Calu3 (cell line): Measurements from ENCODE around the gene KLHL29. TPM values are rescaled to one million over a fixed set of nuclear protein-coding genes. Genes with fewer than 3 reads are reported as not detected.

Experiments used
- BruUV-seq: library from RNA; stranded (reverse); fragments of 400-500 nt; replicated peaks from 2 replicates; lab custom pipeline; 2021; lab: Mats Ljungman, UMichigan
- CTCF ChIA-PET: fragments of 300-600 bp; sonication (Branson Sonifier 250); formaldehyde crosslinking; loops from one replicate; lab custom pipeline; 2022; ENCODE audit warnings: antibody characterized with exemption; lab: Charles Lee
- DNase-seq: peaks from one replicate; pipeline ENCODE4 v3.0.0; 2022
- H3K27ac Mint-ChIP-seq: one replicate; pipeline ENCODE4 v1.8.0; 2022; ENCODE audit warnings: mixed read lengths; ENCODE audit not compliant: unreplicated experiment
- H3K27me3 Mint-ChIP-seq: one replicate; pipeline ENCODE4 v1.8.0; 2022; ENCODE audit warnings: mixed read lengths; ENCODE audit not compliant: unreplicated experiment
- H3K36me3 Mint-ChIP-seq: one replicate; pipeline ENCODE4 v1.8.0; 2022; ENCODE audit warnings: mild to moderate bottlenecking, moderate library complexity, mixed read lengths; ENCODE audit not compliant: insufficient read depth, unreplicated experiment
- H3K4me1 Mint-ChIP-seq: one replicate; pipeline ENCODE4 v1.8.0; 2022; ENCODE audit warnings: mild to moderate bottlenecking, low read depth, mixed read lengths; ENCODE audit not compliant: unreplicated experiment
- H3K4me3 Mint-ChIP-seq: one replicate; pipeline ENCODE4 v1.8.0; 2022; ENCODE audit warnings: mild to moderate bottlenecking, low read depth, moderate library complexity, mixed read lengths; ENCODE audit not compliant: unreplicated experiment
- H3K9me3 Mint-ChIP-seq: one replicate; pipeline ENCODE4 v1.8.0; 2022; ENCODE audit warnings: low read depth, mixed read lengths; ENCODE audit not compliant: unreplicated experiment
- CTCF ChIP-seq: fragments of 200-600 bp; IDR thresholded peaks from one replicate; pipeline ENCODE4 v1.8.0; 2022; ENCODE audit warnings: antibody characterized with exemption; ENCODE audit not compliant: unreplicated experiment
- intact Hi-C: fragments of 100-400 bp; cut with micrococcal nuclease; formaldehyde crosslinking; loops from one replicate; pipeline ENCODE4 v1.10.0; 2022; ENCODE audit not compliant: unreplicated experiment
- total RNA-seq: library from RNA; stranded (reverse); gene quantifications from 2 replicates; pipeline ENCODE4 v1.2.3, GENCODE V29; 2022

KLHL29 gene
- total RNA-seq, 1 experiment from 2014 or later: 11.9 TPM

DNA sequence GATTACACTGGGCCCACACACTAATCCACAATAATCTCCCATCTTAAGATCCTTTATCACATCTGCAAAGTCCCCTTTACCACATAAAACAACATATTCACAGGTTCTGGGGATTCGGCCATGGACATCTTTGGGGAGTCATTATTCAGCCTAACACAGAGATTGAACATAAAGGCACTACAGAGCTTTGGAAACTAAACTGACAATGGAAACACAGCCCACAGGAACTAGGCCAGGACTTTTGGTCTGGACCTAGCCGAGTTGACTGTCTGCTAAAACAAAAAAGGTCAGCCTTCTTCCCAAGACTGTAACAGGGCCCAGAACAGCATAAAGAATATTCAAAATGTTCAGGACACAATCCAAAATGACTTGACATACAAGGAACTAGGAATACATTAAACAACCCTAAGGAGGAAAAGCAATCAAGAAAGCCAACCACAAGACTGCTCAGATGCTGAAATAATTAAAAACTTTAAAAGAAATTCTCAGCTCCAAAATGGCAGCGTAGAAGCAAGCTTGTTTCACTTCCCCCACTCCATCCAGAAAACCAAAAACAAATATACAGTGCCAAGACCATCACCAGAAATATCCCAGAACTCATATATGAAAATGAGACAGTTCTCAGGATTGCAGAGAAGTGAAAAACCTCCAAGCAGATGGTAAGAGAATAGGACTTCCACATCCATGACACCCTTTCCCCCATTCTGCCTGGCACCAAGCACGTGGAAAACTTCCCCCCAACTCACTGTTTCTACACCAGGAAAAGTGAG lies 334.1 kb downstream of the KLHL29 start:
- DNase-seq: no peak
- Mint-ChIP-seq H3K36me3 (no peaks in the 10 kb centered on the region), H3K27ac (no peak overlapping the region), H3K4me3 (no peak overlapping the region), H3K9me3 (no peaks in the 10 kb centered on the region), H3K27me3 (no peaks in the 10 kb centered on the region), H3K4me1 (no peaks in the 10 kb centered on the region)
- no TSS peak for BruUV-seq
- CTCF ChIA-PET: no interaction called here
- intact Hi-C loops: no loop called here
- no peak for TF ChIP-seq CTCF

DNA sequence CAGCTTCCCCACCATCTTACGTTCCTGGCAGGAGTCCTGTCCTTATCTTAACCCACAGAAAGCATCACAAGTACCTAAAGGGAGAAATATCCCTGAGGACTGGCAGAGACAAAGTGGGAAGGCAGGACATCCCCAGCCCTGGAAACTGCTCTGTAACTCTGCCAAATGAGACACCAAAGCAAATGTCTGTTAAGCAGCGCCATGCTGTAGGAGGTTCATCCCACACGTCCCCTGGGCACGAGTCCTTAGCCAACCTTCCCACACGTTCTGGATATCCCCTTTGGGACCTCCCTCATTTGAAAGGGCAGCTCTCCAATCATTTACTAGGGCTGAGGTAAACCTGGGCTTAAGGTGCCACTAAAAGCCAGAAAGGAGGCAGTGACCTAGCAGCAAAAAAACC lies 334.7 kb downstream of the KLHL29 start:
- Mint-ChIP-seq H3K9me3 (no peaks in the 10 kb centered on the region), H3K27me3 (no peaks in the 10 kb centered on the region), H3K4me3 (no peak overlapping the region), H3K36me3 (no peaks in the 10 kb centered on the region), H3K4me1 (no peaks in the 10 kb centered on the region), H3K27ac (no peak overlapping the region)
- no peak for TF ChIP-seq CTCF
- no TSS peak for BruUV-seq
- CTCF ChIA-PET: interaction anchor here (0.7 kb wide), 1 partner anchor 58 kb away, joined by 3 read pairs; no protein-coding TSS in a partner anchor
- no peak for DNase-seq
- intact Hi-C loops: no loop called here

DNA sequence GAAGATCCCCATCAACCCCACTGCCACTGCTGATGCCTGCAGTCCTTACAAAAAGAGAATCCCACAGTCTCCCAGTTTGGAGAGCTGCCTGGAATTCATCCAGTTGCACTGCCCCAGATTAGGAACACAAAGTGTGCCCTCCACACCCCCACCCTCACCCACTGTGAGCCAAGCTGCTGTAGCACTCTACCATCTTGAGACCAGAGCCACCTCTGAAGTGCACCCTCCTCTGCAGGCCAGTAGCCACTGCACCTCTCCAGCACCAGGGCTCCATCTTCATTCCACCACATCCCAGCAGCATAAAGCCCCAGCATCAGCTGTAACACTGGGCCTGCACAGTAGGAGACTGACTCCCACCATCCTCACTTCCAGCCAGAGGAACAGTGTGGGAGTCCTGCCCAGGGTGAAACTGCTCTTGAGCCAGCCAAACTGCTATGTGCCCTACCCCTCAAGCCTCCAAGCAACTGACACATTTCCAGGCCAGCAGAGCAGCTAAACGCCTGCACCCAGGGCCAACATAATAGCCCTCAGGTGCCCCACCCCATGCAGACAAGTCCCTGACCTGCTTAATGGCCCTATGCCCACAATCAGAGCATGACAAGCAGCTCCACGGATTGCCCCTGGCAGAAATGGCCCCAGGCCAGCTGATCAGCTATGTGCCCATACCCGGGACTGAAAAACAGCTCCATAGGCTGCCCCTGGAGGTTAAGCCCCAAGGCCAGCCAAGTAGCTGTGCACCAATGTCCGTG lies 335.9 kb downstream of the KLHL29 start:
- DNase-seq: no peak
- Mint-ChIP-seq H3K27me3 (no peaks in the 10 kb centered on the region), H3K4me1 (no peaks in the 10 kb centered on the region), H3K4me3 (no peak overlapping the region), H3K27ac (no peak overlapping the region), H3K9me3 (no peaks in the 10 kb centered on the region), H3K36me3 (no peaks in the 10 kb centered on the region)
- no TSS peak for BruUV-seq
- no peak for TF ChIP-seq CTCF
- CTCF ChIA-PET: interaction anchor here (0.7 kb wide), 1 partner anchor 33 kb away, joined by 3 read pairs; no protein-coding TSS in a partner anchor
- intact Hi-C loops: no loop called here

GRCh38 chr2:23721454-23721826 lies 336.5 kb downstream of the KLHL29 start:
- no peak for TF ChIP-seq CTCF
- no peaks in the 10 kb centered on the region for H3K9me3 Mint-ChIP-seq
- no peak for DNase-seq
- no peaks in the 10 kb centered on the region for H3K27me3 Mint-ChIP-seq
- no peak overlapping the region for H3K4me3 Mint-ChIP-seq
- H3K4me1 Mint-ChIP-seq: no peaks in the 10 kb centered on the region
- H3K36me3 Mint-ChIP-seq: no peaks in the 10 kb centered on the region
- intact Hi-C loops: no loop called here
- BruUV-seq: no TSS peak
- CTCF ChIA-PET: no interaction called here
- H3K27ac Mint-ChIP-seq: no peak overlapping the region
